NT2/D1 (cell line): ENCODE measurements around the gene ANKFN1.

Source experiments
- DNase-seq: peaks from one replicate; pipeline ENCODE4 v3.0.0-alpha.2; 2011; ENCODE audit warnings: low read depth, low spot score
- H3K27me3 ChIP-seq: 2 replicates; pipeline ENCODE4 v1.6.0; 2011; ENCODE audit warnings: mild to moderate bottlenecking; ENCODE audit not compliant: insufficient read length, insufficient read depth
- H3K36me3 ChIP-seq: 2 replicates; pipeline ENCODE4 v1.6.1; 2011; ENCODE audit warnings: mild to moderate bottlenecking, low read length, mixed read lengths; ENCODE audit not compliant: insufficient read depth, insufficient read length
- H3K4me1 ChIP-seq: 2 replicates; pipeline ENCODE4 v1.5.1; 2011; ENCODE audit not compliant: insufficient read depth, insufficient read length
- H3K4me3 ChIP-seq: 2 replicates; pipeline ENCODE4 v1.5.1; 2011; ENCODE audit warnings: low read depth; ENCODE audit not compliant: insufficient read length
- H3K9ac ChIP-seq: 2 replicates; pipeline ENCODE4 v1.6.0; 2011; ENCODE audit warnings: low read depth; ENCODE audit not compliant: insufficient read length
- H3K9me3 ChIP-seq: 2 replicates; pipeline ENCODE4 v1.5.1; 2011; ENCODE audit warnings: mild to moderate bottlenecking, low read length; ENCODE audit not compliant: insufficient read depth
- SUZ12 ChIP-seq: IDR thresholded peaks from 2 replicates; pipeline ENCODE4 v1.6.1; 2011; ENCODE audit not compliant: insufficient read length, insufficient read depth; ENCODE audit errors: extremely low read depth
- YY1 ChIP-seq: IDR thresholded peaks from 2 replicates; pipeline ENCODE4 v1.6.1; 2011; ENCODE audit not compliant: insufficient read length, insufficient read depth
- ZNF274 ChIP-seq: IDR thresholded peaks from 2 replicates; pipeline ENCODE4 v1.6.1; 2011; ENCODE audit warnings: mild to moderate bottlenecking, low read depth, low read length

ANKFN1 gene

GRCh38 chr17:56545106-56545505 lies 391.8 kb downstream of the ANKFN1 start:
- Histone ChIP-seq H3K4me3 (no peak overlapping the region), H3K36me3 (no peaks in the 10 kb centered on the region), H3K4me1 (no peaks in the 10 kb centered on the region), H3K9ac (no peak overlapping the region), H3K27me3 (no peaks in the 10 kb centered on the region), H3K9me3 (peaks cover 11% of the 10 kb centered on the region; the same call in 1 of the 2 replicates)
- DNase-seq: no peak
- no peak for TF ChIP-seq YY1
- no peak for TF ChIP-seq SUZ12
- no peak for TF ChIP-seq ZNF274

GRCh38 chr17:56545930-56546329 lies 392.7 kb downstream of the ANKFN1 start:
- Histone ChIP-seq H3K9ac (no peak overlapping the region), H3K9me3 (peaks cover 12% of the 10 kb centered on the region; the same call in 1 of the 2 replicates), H3K36me3 (no peaks in the 10 kb centered on the region), H3K4me1 (no peaks in the 10 kb centered on the region), H3K4me3 (no peak overlapping the region), H3K27me3 (no peaks in the 10 kb centered on the region)
- TF ChIP-seq SUZ12: no peak
- TF ChIP-seq ZNF274: no peak
- no peak for TF ChIP-seq YY1
- DNase-seq: no peak

- no peaks in the 10 kb centered on the region for H3K36me3 ChIP-seq
- H3K27me3 ChIP-seq: no peaks in the 10 kb centered on the region
- H3K9ac ChIP-seq: no peak overlapping the region
- DNase-seq: no peak
- peaks cover 23% of the 10 kb centered on the region for H3K9me3 ChIP-seq
- no peaks in the 10 kb centered on the region for H3K4me1 ChIP-seq
- no peak overlapping the region for H3K4me3 ChIP-seq
- no peak for TF ChIP-seq SUZ12
- TF ChIP-seq ZNF274: no peak
- no peak for TF ChIP-seq YY1
Measured at GRCh38 chr17:56548661-56549060, 395.4 kb downstream of the ANKFN1 start.

DNA sequence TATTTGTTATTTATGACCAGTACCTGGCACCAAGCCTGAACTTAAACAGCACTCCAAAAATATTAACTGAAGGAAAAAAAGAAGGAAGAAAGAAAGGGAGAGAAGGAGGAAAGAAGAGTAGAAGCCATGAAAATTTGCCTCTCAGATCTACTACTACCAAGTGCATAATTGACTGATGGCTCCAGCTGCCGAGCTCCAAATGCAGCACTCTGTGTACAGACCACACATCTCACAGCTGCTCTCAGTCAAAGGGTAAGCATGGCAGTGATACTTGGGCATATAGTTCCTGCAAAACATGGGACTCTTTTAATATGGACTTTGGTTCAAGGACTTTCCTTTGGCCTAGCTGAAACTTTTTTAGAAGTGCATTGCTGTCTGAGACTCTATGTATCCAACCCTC lies 396.2 kb downstream of the ANKFN1 start:
- no peak overlapping the region for H3K9ac ChIP-seq
- no peaks in the 10 kb centered on the region for H3K36me3 ChIP-seq
- H3K4me1 ChIP-seq: no peaks in the 10 kb centered on the region
- H3K27me3 ChIP-seq: no peaks in the 10 kb centered on the region
- peaks cover 23% of the 10 kb centered on the region for H3K9me3 ChIP-seq
- TF ChIP-seq ZNF274: no peak
- TF ChIP-seq SUZ12: no peak
- TF ChIP-seq YY1: no peak
- no peak for DNase-seq
- no peak overlapping the region for H3K4me3 ChIP-seq

GRCh38 chr17:56557682-56558081 lies 404.4 kb downstream of the ANKFN1 start:
- H3K36me3 ChIP-seq: no peaks in the 10 kb centered on the region
- H3K9me3 ChIP-seq: peaks cover 2% of the 10 kb centered on the region
- H3K4me3 ChIP-seq: no peak overlapping the region
- no peak overlapping the region for H3K9ac ChIP-seq
- H3K27me3 ChIP-seq: no peaks in the 10 kb centered on the region
- TF ChIP-seq YY1 (no peak), SUZ12 (no peak), ZNF274 (no peak)
- no peak for DNase-seq
- no peaks in the 10 kb centered on the region for H3K4me1 ChIP-seq

DNA sequence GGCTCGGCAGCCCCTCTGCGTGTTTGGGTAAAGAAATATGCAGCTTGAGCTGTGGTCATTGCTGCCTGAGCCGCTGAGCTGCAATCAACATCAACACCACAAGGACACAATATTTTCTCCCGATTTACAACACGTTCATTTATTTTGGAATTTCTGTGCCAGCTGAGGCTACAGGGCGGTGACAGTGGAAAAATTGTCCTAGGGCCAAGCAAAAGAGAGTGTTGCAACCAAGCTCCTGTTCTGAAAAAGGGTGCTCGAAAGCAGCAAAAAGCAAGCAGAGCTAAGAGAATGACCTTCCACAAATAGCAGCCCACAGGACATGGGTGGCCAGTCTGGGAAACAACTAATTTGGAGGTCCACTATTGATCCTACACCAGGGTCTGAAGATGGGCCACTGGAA lies 404.8 kb downstream of the ANKFN1 start:
- DNase-seq: no peak
- H3K36me3 ChIP-seq: no peaks in the 10 kb centered on the region
- H3K4me3 ChIP-seq: no peak overlapping the region
- no peak overlapping the region for H3K9ac ChIP-seq
- no peaks in the 10 kb centered on the region for H3K27me3 ChIP-seq
- H3K4me1 ChIP-seq: no peaks in the 10 kb centered on the region
- H3K9me3 ChIP-seq: no peaks in the 10 kb centered on the region
- TF ChIP-seq ZNF274: no peak
- TF ChIP-seq SUZ12: no peak
- no peak for TF ChIP-seq YY1
